ENCODE measurements around the gene GAB4. TPM values are rescaled to one million over a fixed set of nuclear protein-coding genes. Genes with fewer than 3 reads are reported as not detected.

Gene GAB4
- total RNA-seq, 4 donors from 2014 or later, result not detected

DNA sequence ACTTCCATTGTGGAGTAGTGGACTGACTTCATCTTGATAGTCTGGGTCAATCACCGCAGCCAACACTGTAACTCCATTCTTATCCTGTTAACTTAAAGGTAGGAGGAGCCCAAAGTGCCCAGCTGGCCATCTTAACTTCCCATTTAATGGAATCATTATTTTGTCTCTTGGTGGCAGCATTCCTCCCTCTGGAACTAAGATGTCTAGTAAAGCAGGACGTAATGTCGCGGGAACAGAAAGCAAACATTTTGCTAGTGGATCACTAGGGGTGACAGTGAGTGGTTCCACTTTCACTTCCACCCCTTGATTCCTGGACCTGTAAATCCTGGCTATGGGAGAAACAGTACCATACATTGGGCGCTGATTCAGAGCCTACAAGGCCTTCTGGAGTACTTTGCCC lies 71.4 kb downstream of the GAB4 start:
- intact Hi-C loops (cut with DNase I), result no loop called here
- TF ChIP-seq EP300 (IDR thresholded peaks at IDR 0.05) (no peak), POLR2AphosphoS5 (IDR thresholded peaks at IDR 0.05) (no peak), POLR2A (IDR thresholded peaks at IDR 0.05; ENCODE audit: low read depth) (no peak)
- TF ChIP-seq, protein P1, sequence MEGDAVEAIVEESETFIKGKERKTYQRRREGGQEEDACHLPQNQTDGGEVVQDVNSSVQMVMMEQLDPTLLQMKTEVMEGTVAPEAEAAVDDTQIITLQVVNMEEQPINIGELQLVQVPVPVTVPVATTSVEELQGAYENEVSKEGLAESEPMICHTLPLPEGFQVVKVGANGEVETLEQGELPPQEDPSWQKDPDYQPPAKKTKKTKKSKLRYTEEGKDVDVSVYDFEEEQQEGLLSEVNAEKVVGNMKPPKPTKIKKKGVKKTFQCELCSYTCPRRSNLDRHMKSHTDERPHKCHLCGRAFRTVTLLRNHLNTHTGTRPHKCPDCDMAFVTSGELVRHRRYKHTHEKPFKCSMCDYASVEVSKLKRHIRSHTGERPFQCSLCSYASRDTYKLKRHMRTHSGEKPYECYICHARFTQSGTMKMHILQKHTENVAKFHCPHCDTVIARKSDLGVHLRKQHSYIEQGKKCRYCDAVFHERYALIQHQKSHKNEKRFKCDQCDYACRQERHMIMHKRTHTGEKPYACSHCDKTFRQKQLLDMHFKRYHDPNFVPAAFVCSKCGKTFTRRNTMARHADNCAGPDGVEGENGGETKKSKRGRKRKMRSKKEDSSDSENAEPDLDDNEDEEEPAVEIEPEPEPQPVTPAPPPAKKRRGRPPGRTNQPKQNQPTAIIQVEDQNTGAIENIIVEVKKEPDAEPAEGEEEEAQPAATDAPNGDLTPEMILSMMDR (IDR thresholded peaks at IDR 0.05), result no peak
- Histone ChIP-seq H3K27ac (replicated peaks in 1 of 4) (no peak overlapping the region), H3K36me3 (no peaks in the 10 kb centered on the region), H3K9me3 (no peaks in the 10 kb centered on the region), H3K4me3 (no peak overlapping the region), H3K4me1 (no peaks in the 10 kb centered on the region), H3K27me3 (peaks cover 0 to 15% (median 0%) of the 10 kb centered on the region in 4 donors)
- WGBS, result 91% methylated on average over 5 of the region's 5 CpGs
- peak; percentile 84 for DNase-seq (ENCODE audit: extremely low spot score)

DNA sequence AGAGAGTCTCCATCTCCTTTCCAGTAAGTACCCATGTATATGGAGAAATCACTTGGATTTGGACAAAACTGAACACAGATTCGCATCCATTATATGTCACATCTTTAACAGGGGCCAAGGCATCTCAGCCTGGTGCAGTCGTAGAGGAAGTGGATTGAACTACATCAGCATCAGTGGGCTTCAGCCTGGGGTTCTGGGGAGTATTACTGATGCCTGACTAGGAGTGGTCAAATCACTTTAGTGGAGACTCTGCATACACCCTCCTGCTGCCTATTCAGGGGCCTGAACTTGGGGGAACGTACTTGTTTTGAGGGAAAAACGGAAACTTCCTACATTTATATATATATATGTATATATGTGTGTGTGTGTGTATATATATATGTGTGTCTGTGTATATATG lies 72.8 kb downstream of the GAB4 start:
- intact Hi-C loops (cut with DNase I), result no loop called here
- no peak for TF ChIP-seq EP300 (IDR thresholded peaks at IDR 0.05)
- no peak for TF ChIP-seq POLR2A (IDR thresholded peaks at IDR 0.05; ENCODE audit: low read depth)
- no peak for TF ChIP-seq POLR2AphosphoS5 (IDR thresholded peaks at IDR 0.05)
- TF ChIP-seq, protein P1 (IDR thresholded peaks at IDR 0.05), result no peak
- Histone ChIP-seq H3K4me1 (no peaks in the 10 kb centered on the region), H3K36me3 (no peaks in the 10 kb centered on the region), H3K9me3 (no peaks in the 10 kb centered on the region), H3K27me3 (peaks cover 0 to 26% (median 0%) of the 10 kb centered on the region in 4 donors), H3K27ac (replicated peaks in 1 of 4) (no peak overlapping the region), H3K4me3 (no peak overlapping the region)
- WGBS, result 65% methylated on average over 4 of the region's 4 CpGs
- DNase-seq (ENCODE audit: extremely low spot score), result peak; percentile 70

DNA sequence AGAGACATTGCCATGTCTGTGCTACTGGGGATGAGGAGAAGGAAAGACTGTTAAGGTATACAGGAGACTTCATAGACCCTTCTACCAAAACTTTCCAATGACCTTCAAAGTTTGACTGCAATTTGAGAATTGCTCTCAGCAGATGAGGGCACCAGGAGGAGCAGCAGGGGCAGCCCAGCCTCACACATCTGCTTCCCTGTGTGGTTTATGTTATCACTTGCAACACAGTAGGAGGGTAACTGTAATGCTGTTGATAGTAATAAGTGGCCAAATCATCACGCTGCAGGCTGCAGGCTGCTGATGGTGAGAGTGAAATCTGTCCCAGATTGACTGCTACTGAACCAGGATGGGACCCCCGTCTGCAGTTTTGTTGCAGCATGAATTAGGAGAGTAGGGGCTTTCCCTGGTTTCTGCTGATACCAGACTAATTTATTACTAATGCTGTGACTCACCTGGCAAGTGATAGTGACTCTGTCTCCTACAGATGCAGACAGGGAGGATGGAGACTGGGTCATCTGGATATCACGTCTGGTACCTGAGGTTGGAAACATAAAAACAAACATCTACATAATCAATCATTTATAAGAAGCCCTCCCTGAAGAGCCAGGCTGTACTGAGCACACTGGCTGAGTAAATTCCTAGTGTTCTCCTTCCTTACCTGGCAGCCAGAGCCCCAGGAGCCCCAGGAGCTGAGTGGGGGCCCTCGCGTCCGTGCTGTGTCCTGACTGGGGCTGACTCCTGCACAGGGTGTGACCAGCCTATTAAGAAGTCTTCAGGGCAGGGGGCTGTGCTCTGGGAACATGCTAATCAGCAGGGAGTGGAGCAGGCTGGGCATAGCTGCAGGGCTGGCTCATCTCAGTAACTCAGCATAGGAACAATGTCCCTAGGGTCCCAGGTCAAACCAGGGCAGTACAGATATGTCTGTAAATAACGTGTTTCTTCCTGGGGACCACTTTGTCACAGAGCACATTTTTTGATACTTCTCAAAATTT lies 74.4 kb downstream of the GAB4 start:
- 42% methylated on average over 4 of the region's 7 CpGs for WGBS
- Histone ChIP-seq H3K36me3 (no peaks in the 10 kb centered on the region), H3K9me3 (no peaks in the 10 kb centered on the region), H3K27me3 (peaks cover 0 to 34% (median 0%) of the 10 kb centered on the region in 4 donors), H3K4me1 (no peaks in the 10 kb centered on the region), H3K27ac (replicated peaks in 1 of 4) (no peak overlapping the region), H3K4me3 (no peak overlapping the region)
- TF ChIP-seq POLR2AphosphoS5 (IDR thresholded peaks at IDR 0.05) (no peak), POLR2A (IDR thresholded peaks at IDR 0.05; ENCODE audit: low read depth) (no peak), EP300 (IDR thresholded peaks at IDR 0.05) (no peak)
- TF ChIP-seq, protein P1 (IDR thresholded peaks at IDR 0.05), result no peak
- DNase-seq (ENCODE audit: extremely low spot score), result peak; percentile 47
- intact Hi-C loops (cut with DNase I), result no loop called here

DNA sequence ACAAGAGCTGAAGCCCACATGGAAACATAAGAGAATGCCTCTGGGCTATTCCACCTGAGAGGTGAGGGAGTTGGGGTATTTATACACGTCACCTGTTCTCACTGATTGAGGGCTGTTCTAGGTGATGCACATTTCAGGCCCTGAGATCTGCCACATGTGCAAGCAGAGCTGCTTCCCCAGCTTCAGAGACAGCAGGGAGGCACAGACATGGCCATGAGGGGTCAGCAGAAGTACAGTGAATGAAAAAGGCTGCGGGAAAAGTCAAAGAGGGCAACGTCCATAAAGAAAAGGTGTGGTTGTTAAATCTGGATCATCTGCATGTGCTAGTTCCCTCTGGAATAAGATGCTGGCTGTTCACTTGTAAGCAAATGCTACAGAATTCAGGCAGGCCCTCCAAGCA lies 75.4 kb downstream of the GAB4 start:
- H3K36me3 ChIP-seq, result no peaks in the 10 kb centered on the region
- peaks cover 0 to 40% (median 0%) of the 10 kb centered on the region in 4 donors for H3K27me3 ChIP-seq
- H3K27ac ChIP-seq (replicated peaks in 1 of 4), result no peak overlapping the region
- no peaks in the 10 kb centered on the region for H3K9me3 ChIP-seq
- WGBS, result 48% methylated on average over 3 of the region's 3 CpGs
- no peak for TF ChIP-seq POLR2AphosphoS5 (IDR thresholded peaks at IDR 0.05)
- no peak for TF ChIP-seq EP300 (IDR thresholded peaks at IDR 0.05)
- no peak for TF ChIP-seq POLR2A (IDR thresholded peaks at IDR 0.05; ENCODE audit: low read depth)
- TF ChIP-seq, protein P1 (IDR thresholded peaks at IDR 0.05), result peak in 1 of 3 experiments; percentile 7
- DNase-seq (ENCODE audit: extremely low spot score), result no peak
- intact Hi-C loops (cut with DNase I), result no loop called here
- H3K4me3 ChIP-seq, result no peak overlapping the region
- no peaks in the 10 kb centered on the region for H3K4me1 ChIP-seq

All from esophagus muscularis mucosa (tissue), 4 donors.